AG09319 (cell line): Measurements from ENCODE around the gene EIPR1.

Experiments
- DNase-seq: peaks from one replicate; pipeline ENCODE4 v3.0.0-alpha.2; 2010; ENCODE audit warnings: low read depth; ENCODE audit errors: extremely low read depth
- TF ChIP-seq, protein P1 (sequence below): IDR thresholded peaks from 2 replicates; pipeline ENCODE4 v1.5.1; 2011; ENCODE audit warnings: low read depth, mild to moderate bottlenecking, inconsistent platforms, low read length, moderate library complexity

EIPR1 gene

DNA sequence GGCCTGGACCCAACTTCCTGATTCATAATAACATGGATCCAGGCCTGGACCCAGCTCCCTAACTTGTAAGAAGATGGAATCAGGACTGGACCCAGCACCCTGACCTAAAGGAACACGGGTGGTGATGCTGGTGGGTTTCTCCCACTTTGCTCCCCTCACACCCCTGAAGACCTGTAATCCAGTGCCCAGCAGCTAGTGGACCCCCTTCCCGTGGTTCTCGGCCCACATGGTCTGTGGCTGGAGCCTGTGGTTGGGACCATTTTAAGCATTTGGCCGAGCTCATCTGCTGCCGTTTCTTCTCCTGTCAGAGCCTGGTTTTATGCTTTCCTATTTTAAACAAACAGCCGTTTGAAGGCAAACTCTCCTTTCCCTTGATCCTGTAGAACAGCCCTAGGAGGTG is 232.8 kb downstream of the EIPR1 start:
- TF ChIP-seq, protein P1, sequence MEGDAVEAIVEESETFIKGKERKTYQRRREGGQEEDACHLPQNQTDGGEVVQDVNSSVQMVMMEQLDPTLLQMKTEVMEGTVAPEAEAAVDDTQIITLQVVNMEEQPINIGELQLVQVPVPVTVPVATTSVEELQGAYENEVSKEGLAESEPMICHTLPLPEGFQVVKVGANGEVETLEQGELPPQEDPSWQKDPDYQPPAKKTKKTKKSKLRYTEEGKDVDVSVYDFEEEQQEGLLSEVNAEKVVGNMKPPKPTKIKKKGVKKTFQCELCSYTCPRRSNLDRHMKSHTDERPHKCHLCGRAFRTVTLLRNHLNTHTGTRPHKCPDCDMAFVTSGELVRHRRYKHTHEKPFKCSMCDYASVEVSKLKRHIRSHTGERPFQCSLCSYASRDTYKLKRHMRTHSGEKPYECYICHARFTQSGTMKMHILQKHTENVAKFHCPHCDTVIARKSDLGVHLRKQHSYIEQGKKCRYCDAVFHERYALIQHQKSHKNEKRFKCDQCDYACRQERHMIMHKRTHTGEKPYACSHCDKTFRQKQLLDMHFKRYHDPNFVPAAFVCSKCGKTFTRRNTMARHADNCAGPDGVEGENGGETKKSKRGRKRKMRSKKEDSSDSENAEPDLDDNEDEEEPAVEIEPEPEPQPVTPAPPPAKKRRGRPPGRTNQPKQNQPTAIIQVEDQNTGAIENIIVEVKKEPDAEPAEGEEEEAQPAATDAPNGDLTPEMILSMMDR = no peak
- no peak for DNase-seq

DNA sequence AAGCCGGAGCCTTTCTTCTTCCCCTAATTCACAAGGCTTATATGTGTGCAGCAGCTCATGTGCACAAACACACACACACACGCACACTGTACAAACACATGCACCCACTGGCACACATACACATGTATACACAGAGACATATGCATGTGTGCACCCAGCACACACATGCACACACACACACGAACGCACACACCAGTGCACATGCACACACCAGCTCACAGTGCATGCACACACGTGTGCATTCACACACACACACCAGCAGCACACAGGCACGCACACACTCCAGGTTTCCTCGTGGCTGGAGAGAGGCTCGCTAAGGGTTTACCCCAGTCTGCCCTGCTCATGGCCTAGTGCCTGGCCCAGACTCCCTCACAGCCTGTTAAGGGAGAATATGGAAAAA is 234.0 kb downstream of the EIPR1 start:
- DNase-seq = no peak
- TF ChIP-seq, protein P1 = no peak

DNA sequence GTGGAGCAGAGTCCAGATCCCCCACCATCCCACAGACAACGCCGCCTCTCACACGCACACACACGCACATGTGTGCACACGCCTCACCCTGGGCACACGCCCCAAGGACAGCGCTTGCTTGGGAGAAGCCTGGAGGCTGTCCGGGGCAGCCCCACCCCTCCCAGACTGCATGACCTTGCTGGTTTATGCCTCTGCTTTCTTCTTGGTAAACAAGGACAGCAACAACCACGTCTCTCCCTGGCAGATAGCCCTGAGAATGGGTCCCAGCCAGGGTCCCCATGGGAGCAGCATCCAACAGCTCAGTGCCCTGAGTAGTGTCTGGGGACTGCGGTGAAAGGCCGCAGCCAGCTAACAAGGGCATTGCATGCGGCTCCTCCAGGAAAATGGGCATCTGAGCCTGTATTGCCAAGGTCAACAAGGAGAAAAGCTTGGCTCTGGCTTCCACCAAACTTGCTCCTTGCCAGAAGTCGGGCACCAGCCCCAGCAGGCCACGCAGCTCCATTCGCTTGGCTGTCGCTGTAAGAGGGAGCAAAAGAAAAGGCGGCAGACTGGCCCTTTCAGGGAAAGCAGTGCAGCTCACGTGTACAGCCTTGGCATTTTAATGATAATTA is 234.6 kb downstream of the EIPR1 start:
- DNase-seq = no peak
- TF ChIP-seq, protein P1 = no peak

DNA sequence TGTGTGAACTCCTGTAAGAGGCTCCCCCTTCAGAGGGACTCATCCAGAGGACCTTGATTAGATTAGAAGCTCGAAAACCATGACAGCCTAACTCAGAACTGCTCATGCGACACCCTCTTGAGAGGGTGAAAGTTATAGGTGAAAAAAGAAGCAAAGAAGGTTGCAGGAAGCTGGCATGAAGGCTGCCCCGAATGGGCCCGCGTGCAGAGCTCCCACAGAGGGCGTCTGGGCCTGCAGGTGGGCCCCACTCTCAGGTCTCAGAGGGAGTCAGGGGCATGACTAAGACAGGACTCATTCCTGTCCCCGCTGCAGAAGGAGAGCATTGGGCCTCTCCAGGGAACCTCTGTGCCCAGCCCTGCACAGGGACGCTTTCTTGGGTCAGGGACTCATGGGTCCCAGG is 235.4 kb downstream of the EIPR1 start:
- TF ChIP-seq, protein P1 = no peak
- DNase-seq = no peak

DNA sequence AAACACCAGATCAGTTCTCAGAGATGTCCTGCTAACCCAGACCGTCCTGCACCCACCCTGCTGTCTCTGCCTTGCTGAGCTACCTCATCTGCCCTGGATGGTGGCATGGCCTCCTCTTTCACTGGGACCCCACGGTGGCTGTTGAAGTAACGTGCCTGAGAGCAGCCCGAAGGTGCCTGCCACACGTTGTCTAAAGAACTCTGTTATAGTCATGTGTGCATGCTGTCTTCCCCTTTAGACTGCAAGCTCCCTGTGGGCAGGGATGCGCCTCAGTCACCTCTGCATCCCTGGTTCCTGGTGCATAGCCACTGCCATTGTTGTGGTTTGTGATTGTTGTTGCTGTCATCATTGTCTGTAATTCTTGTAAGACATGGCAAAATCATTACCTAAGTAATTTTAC is 235.9 kb downstream of the EIPR1 start:
- DNase-seq = no peak
- TF ChIP-seq, protein P1 = no peak

DNA sequence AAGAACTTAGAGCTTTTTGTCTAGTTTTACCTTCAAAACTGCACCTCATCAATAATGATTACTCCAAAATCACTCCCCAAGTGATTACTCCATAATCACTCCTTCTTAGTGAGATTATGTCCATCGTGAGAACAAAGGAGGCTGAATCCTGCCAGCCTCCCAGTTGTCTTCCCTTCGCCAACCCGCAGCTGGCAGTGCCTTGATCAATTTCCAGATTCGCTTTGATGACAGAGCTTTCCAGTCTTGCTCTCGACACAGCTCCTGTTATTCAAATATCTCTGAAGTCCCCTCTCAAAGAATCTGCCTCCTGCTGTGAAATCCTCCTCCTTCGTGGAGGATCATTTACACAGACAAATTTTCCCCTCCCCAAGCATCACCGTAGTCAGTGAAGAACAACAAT is 237.7 kb downstream of the EIPR1 start:
- DNase-seq = no peak

More for the DNA sequence above, 237.7 kb downstream of the EIPR1 start:
- TF ChIP-seq, protein P1 = no peak
